Fibroblast of peridontal ligament (primary cell): Measurements from ENCODE around the gene TAS1R3.
A peak's percentile ranks its signal among the peaks of the same experiment; 100 is the strongest.

Source experiments
- DNase-seq: peaks from one replicate; pipeline ENCODE4 v3.0.0-alpha.2; 2010; ENCODE audit errors: extremely low read depth

The TAS1R3 gene

DNA sequence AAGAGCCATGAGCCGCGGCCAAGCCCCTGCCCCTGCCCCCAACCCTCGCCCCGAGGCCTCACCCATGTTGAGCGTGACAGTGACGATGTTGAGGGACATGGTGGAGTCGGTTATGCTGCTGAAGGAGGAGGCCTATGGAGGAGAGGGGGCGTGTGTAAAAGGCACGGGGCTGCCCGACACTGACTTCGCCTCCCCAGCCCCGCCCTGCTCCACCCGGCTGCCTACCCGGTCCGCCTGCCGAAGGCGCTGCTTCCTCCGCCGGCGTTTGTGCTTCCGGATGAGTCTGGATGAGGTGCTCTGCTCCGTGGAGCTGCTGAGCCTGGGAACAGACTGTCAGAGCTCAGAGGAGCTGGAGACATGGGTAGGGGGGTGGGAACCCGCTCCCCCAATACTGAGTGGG lies 9.1 kb downstream of the TAS1R3 start:
- DNase-seq = no peak

DNA sequence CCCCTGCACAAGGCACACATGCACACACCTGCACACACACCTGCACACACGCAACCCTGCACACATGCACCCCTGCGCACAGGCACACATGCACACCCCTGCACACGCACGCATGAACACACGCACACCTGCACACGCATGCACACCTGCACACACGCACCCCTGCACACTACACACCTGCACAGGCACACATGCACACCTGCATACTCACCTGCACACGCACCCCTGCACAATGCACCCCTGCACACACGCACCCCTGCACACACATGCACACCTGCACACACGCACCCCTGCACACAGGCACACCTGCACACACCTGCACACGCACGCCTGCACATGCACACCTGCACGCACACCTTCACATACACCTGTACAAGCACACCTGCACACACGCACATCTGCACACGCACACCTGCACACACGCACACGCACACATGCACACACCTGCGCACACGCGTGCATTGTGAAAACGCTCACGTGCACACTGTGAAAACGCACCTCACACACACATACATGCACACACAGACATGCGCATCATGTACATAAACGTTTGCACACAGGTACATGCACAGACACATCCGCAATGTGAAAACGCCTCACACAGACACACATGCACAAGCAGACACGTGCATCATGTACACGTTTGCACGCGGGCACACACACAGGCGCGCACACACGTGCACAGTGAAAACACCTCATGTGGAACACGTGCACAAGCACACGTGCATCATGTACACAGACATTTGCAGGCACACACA lies 9.9 kb downstream of the TAS1R3 start:
- DNase-seq = no peak

- no peak for DNase-seq
Observed at GRCh38 chr1:1341549-1342021, 10.5 kb downstream of the TAS1R3 start.

GRCh38 chr1:1342061-1342562 lies 11.0 kb downstream of the TAS1R3 start:
- DNase-seq = no peak

DNA sequence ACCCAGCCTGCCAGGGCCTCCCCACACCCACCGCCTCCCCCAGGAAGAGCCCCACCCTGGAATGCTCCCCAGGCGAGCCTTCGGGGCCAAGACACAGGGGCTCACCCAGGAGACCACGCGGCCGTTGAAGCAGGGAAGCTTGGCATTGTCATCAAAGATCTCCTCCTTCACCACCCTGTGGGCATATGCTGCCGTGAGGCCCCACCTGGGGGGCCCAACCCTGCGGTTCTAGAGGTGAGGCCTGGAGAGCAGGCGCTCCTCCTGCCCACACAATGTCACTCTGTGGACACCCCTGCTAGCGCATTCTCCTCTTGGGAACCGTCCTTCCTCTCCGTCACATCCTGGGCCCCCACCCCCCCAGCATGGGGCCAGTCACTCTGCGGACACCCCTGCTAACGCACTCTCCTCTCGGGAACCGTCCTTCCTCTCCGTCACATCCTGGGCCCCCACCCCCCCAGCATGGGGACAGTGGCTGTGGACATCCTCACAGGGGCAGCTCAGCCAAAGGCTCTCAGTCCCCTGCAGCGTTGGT lies 11.6 kb downstream of the TAS1R3 start:
- DNase-seq = no peak

GRCh38 chr1:1343811-1344421 lies 12.8 kb downstream of the TAS1R3 start:
- no peak for DNase-seq

- DNase-seq = no peak
Observed at GRCh38 chr1:1344655-1345361, 13.7 kb downstream of the TAS1R3 start.

DNA sequence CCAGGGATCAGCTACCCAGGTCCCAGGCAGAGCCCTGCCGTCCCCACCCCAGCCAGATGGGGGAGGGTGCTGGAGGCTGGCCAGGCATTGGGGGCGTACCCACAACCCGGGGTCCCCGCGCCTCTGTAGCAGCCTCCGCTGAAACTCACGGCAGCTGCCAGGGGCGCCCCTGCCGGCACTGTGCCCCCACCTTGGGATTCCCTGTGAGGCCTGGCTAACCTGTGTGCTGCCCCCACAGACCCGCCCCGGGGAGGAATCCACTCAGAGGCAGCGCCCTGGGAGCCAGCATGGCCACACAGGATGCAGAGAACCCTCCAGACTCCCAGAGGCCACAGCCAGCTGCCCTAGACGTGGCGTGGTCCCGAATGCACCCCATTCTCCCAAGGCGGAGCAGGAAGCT lies 14.3 kb downstream of the TAS1R3 start:
- DNase-seq = no peak

DNA sequence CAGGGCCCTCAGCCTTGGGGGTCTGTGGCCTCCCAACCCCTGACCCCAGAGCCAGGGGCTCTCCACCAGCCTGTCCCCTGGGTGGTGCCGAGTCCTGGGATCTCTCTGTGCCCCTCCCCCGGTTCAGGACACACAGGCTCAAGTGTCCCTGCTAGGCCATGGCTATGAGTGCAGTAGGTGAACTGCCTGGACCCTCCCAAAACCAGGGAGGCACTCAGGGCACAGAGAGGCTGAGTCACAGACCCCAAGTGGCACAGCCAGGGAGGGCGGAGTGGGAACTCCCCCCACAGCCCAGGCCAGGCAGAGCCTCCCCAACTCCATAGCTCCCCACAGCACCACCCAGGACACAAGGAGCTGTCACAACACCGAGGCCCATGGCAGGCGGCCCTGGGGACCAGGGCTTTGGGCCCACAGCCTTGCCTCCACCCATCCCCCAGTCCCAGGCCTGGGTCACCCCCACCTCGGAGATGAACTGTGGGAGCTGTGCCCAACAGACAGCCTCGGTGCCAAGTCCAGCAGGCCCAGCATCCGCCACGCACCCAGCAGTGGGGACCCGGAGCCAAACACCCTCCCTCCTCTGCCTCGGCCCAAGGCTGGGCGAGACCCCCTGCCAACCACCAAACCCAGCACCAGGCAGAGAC lies 14.9 kb downstream of the TAS1R3 start:
- DNase-seq = no peak

DNA sequence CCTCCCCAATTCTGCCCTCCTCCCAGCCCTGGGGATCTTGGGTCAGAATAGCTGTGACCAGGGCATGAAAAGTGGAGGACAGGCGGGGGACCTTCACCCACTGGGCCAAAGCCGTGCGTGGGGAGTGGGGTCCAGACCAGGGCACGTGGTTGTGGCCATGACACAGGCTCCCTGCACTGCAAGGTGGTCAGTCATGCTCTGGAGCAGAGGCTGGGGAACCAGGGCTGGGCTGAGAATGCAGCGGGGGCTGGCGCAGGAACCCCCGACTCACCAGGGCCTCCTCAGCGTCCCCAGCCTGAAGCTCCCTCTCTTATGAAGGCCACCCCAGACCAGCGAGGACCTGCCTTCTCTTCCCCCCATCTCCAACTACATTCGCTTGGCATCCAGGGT lies 15.4 kb downstream of the TAS1R3 start:
- DNase-seq = no peak

DNA sequence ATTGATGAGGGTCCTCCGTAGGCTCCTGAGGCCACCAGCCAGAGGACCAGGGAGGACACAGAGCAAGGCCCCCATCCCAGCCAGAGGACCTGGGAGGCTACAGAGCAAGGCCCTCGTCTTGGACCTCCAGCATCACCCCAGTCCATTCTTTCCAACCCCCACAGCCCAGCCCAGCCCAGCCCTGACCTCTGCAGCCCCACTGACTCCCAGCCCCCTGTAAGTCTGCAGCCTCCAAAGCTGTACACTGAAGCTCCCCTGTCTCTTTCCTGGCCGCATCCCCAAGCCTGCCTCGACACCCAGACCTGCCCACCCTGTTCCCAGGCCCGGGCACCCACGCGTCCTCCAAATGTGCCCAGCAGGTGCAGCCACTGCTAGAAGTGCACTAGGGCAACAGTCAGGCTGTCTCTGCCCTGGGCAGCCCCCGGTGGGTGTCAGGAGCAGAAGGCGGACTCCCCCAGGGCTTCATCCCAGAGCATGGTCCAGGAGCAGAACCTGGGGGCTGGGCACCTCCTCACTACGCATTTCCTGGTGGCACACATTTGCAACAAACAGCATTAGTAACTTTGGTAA lies 16.0 kb downstream of the TAS1R3 start:
- no peak for DNase-seq

DNA sequence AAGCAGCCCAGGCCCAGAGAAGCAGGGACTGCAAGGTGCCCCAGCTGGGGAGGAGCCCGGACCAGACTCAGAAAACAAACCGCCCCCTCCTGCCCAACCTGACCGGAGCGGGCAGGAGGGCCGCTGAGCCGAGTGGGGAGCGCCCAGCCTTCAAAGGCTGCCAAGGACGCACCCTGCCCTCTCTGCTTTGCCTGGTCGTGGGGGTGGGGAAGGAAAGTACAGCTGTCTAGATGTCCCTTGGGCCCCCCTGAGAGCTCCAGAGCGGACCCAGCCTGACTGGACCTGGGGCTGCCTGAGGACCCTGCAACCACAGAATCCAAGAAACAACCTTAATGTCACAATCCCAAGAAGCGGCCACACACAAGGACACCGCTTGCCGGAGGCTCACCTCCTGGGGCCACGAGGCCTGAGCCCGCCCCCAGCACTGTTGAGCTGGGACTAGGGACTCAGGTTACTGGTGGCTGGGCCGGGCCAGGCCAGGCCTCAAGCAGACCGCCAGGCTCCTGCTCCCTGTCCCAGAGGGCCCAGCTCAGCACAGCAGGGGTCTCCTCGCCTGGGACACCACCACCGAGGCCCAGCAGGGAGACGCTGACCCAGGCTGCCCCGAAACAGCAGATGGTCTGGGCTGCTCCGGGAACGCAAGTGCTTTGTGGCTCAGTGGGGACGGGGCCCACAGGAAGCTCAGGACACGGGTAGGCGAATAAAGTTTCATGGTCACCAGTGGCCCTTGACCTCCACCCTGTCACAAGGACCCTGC lies 16.8 kb downstream of the TAS1R3 start:
- no peak for DNase-seq

- DNase-seq = no peak
Observed at GRCh38 chr1:1348420-1349255, 17.6 kb downstream of the TAS1R3 start.

DNA sequence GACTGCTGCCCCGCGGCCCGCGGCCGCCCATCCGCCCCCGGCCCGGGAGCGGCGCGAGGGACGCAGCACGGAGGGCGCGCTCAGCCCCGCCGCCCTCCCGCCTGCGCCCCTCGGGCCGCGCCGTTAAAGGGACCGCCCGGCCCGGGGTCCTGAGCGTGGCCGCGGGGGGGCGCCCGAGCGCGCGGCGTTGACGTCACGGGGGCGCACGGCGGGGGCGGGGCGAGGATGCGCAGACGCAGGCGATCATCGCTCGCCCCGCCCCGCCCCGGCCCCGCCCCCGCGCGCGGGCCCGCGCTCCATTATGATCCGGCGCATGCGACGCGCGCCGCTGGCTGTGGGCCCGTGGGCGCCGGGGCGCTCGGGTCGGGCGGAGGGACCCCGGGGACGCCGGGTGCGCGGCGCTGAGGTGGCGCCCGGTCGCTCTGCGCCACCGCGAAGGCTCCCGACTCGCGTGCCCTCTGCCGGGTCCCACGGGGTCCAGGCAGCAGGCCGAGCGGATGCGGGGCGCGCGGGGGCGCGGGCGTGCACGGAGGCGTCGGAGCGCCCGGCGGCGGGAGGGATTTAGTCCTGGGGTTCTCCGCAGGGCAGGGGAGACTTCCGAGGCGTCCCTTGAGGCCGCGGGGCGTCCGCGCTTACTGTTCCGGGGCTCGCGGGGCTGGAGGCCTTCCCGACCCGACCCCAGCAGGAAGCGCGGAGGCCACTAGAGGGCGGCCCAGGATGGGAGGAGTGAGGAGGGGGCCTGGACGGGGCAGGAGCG lies 18.4 kb downstream of the TAS1R3 start, which contains the start of gene DVL1:
DVL1 (minus strand) TSS at position 163 of the 757 bp plus-strand sequence. CDS start 353 bp downstream, outside the sequence.
- peak; percentile 69 for DNase-seq

DNA sequence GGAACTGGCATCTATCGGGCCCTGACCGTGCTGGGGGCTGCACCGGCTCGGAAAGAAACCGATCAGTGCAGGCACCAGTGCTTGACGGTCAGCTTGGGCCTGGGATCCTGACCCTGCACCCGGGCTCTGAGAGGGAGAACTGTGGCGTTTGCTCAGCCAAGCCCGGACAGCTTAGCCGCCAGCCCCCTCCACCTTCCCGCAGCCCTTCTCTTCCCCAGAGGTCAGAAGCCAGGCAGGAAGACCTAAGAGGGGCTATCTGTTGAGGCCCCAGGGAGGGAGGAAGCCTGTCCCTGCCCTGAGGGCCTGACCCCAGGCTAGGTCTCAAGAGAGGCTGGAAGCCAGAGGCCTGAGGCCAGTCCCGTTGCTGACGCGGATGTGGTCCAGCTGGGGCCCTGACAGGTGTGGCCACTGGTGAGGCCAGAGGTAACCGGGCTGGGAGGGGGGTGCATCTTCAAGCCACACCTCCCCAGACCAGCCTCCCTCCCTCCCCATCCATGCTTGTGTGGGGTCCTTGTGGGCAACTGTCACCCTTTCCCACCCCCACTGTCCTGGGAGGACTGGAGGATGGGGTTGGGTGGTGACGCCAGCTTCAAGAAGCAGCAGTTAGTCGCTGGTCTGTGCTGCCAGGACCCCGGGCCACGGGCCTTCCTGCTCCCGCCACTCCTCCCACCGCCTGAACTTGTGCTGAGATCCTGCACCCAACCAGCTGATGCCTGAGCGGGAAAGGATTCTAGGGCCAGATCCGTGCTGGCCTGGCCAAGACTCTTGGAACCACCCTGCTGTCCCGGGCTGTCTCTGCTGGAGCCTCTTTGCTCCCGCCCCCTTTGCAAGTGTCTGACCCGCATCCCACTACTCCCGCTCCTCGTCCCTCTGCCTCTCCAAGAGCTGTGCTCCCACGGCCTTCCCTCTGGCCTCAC lies 20.7 kb downstream of the TAS1R3 start:
- DNase-seq = peak; percentile 47

GRCh38 chr1:1352786-1353388 lies 21.8 kb downstream of the TAS1R3 start:
- no peak for DNase-seq

GRCh38 chr1:1353389-1354151 lies 22.5 kb downstream of the TAS1R3 start:
- no peak for DNase-seq
